Naive thymus-derived CD8-positive, alpha-beta T cell (primary cell): ENCODE data around the gene TRABD2B. TPM values are rescaled to one million over a fixed set of nuclear protein-coding genes. Genes with fewer than 3 reads are reported as not detected.

Experiments used
- ATAC-seq, 2 donors: fragments of 150-1000 bp; cut with Tn5 transposase in 1 of 2; sonication (Bioruptor Pico), chemical (Tn5 transposase) in 1 of 2; 1 replicate in 1 of 2; 2 replicates in 1 of 2; pipeline ENCODE4 v1.10.0; 2021; ENCODE audit warnings: mild to moderate bottlenecking in 2 of 2, moderate library complexity in 2 of 2
- POLR2A ChIA-PET: fragments of 350-600 bp; sonication (Branson Sonifier 250); formaldehyde crosslinking; loops from one replicate; lab custom pipeline; 2021; ENCODE audit warnings: antibody characterized with exemption; lab: Charles Lee
- DNase-seq, 10 donors: peaks; one replicate each; pipeline versions ENCODE4 v3.0.0 to v3.0.0-alpha.2; 2020 to 2022
- H3K27ac Mint-ChIP-seq, 10 donors: one replicate each; pipeline ENCODE4 v1.8.0; 2020 to 2022; ENCODE audit warnings: mild to moderate bottlenecking in 10 of 10, mixed read lengths in 10 of 10, moderate library complexity in 4 of 10, inconsistent platforms in 1 of 10
- H3K27me3 Mint-ChIP-seq, 5 donors: one replicate each; pipeline ENCODE4 v1.8.0; 2021 to 2022; ENCODE audit warnings: mixed read lengths in 5 of 5
- H3K36me3 Mint-ChIP-seq, 3 donors: one replicate each; pipeline ENCODE4 v1.8.0; 2020 to 2022; ENCODE audit warnings: mixed read lengths in 3 of 3, mild to moderate bottlenecking in 2 of 3, inconsistent platforms in 1 of 3
- H3K4me1 Mint-ChIP-seq, 4 donors: one replicate each; pipeline ENCODE4 v1.8.0; 2021 to 2022; ENCODE audit warnings: mixed read lengths in 4 of 4
- H3K4me3 Mint-ChIP-seq, 10 donors: one replicate each; pipeline ENCODE4 v1.8.0; 2020 to 2022; ENCODE audit warnings: mild to moderate bottlenecking in 10 of 10, mixed read lengths in 10 of 10, moderate library complexity in 6 of 10, inconsistent platforms in 1 of 10
- H3K9me3 Mint-ChIP-seq, 9 donors: one replicate each; pipeline ENCODE4 v1.8.0; 2020 to 2022; ENCODE audit warnings: mixed read lengths in 9 of 9, mild to moderate bottlenecking in 3 of 9, inconsistent platforms in 1 of 9, moderate library complexity in 1 of 9
- polyA plus RNA-seq, 3 donors: library from polyadenylated mRNA; unstranded; fragments of 300-500 nt; fragmentation: Illumina TruSeq; gene quantifications; one replicate each; pipeline ENCODE4 v1.2.3, GENCODE V29; 2021
- total RNA-seq, 8 experiments: library from RNA in 2 of 8; stranded (reverse) in 2 of 8; gene quantifications; one replicate each; pipeline ENCODE4 v1.2.3 and lab custom pipeline; 2021 to 2026

TRABD2B gene
- total and polyA plus RNA-seq, 5 experiments from 2014 or later, result not detected

DNA sequence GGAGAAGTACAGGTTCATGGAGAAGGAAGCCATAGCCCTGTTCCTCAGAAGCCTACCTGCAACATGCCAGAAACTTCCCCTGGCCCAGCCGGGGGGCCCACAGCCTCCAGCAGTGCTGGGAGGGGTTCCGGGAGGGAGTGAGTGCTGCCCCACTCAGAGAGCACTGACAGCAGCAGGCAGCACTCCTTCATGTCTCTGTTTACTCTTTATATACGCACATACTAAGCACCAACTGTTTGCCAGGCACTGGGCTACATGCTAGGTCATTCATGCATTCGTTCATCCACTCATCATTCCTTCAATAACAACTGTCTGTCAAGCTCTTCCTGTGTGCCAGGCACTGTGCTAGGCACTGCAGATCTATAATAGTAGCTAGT, 120.6 kb downstream of the TRABD2B start:
- H3K4me1 Mint-ChIP-seq, result no peaks in the 10 kb centered on the region
- peaks cover 0 to 9% (median 3%) of the 10 kb centered on the region in 5 donors for H3K27me3 Mint-ChIP-seq
- DNase-seq, result no peak
- no peak for ATAC-seq
- H3K36me3 Mint-ChIP-seq, result no peaks in the 10 kb centered on the region
- no peak overlapping the region for H3K4me3 Mint-ChIP-seq
- H3K9me3 Mint-ChIP-seq, result no peaks in the 10 kb centered on the region
- POLR2A ChIA-PET, result no interaction called here
- no peak overlapping the region for H3K27ac Mint-ChIP-seq

DNA sequence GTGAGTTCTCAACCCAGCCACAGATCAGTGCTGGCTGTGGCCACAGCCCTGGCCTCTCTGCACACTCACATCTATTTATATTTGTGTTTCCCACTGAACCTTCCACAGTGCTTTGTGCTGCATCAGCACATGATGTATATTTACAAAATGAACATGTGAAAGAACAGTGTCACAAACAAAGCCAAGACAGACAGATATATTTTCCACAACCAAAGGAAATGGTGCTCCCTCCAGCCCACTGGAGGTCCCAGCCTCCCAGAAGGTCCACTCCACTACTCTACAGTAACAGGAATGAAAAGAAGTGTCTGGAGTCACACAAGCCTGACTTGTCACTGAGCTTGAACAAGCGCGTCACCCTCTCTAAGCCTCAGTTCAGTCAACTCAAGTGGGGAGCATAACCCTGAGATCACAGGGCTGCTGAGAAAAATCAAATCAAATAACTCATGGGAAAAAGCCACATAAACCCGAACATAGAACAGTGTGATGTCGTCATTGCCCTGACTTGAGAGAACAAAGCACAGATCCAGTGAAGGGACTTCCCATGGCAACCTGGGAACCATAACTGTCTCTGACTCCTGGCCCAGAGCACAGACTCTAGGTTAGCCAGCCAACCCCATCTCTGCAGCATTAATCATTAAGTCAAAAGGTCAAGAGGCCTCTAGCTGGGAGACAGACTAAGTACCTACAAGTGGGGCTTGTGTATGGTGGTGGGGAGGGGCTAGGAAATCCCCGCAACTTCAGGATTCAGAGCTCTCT, 121.2 kb downstream of the TRABD2B start:
- H3K27me3 Mint-ChIP-seq, result peaks cover 0 to 9% (median 3%) of the 10 kb centered on the region in 5 donors
- H3K4me1 Mint-ChIP-seq, result no peaks in the 10 kb centered on the region
- no peaks in the 10 kb centered on the region for H3K9me3 Mint-ChIP-seq
- H3K4me3 Mint-ChIP-seq, result no peak overlapping the region
- POLR2A ChIA-PET, result no interaction called here
- DNase-seq (no peak), ATAC-seq (no peak)
- no peak overlapping the region for H3K27ac Mint-ChIP-seq
- H3K36me3 Mint-ChIP-seq, result no peaks in the 10 kb centered on the region

DNA sequence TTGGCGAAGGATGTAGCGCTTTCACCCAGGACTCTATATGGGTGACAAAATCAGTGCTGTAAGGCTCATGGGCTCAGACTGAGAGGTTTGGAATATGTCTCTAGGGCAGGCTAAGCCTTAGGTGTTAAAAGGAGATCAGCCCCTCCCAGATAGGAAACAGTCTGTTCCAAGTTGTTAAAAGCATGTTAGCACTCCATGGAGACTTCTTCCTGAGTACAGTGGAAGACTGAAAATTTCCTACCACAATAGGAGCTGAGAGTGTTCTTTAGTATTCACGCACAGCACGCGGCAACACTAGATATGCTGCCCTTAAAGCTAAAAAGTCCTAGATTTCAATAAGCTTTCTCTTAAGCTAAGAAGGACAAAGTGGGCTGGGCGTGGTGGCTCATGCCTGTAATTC, 122.1 kb downstream of the TRABD2B start:
- Mint-ChIP-seq H3K9me3 (no peaks in the 10 kb centered on the region), H3K27ac (no peak overlapping the region), H3K36me3 (no peaks in the 10 kb centered on the region), H3K4me3 (no peak overlapping the region), H3K4me1 (no peaks in the 10 kb centered on the region), H3K27me3 (peaks cover 0 to 9% (median 4%) of the 10 kb centered on the region in 5 donors)
- ATAC-seq (no peak), DNase-seq (no peak)
- POLR2A ChIA-PET, result no interaction called here

DNA sequence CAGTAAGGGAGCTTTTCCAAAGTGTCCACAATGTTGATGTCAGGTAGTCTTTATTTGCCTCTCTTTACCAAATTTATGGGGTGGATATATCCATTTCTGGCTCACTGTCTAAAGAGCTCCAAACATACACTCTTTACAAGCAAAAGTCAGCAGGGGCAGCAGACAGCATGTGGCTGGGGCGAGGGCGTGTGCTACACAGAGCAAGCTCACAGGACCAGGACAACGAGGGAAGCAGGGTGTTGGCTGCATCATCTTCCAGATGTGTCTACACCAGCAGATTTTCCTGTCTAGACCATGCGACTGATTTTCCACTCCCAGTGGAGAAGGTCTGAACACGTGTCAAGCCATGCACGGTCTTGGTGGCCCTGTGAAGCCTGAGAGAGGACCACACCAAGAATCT, 123.8 kb downstream of the TRABD2B start:
- no peaks in the 10 kb centered on the region for H3K36me3 Mint-ChIP-seq
- no peaks in the 10 kb centered on the region for H3K9me3 Mint-ChIP-seq
- no peaks in the 10 kb centered on the region for H3K4me1 Mint-ChIP-seq

GRCh38 chr1:47872886-47873285, 124.3 kb downstream of the TRABD2B start:
- DNase-seq (no peak), ATAC-seq (no peak)
- no peaks in the 10 kb centered on the region for H3K9me3 Mint-ChIP-seq
- H3K27ac Mint-ChIP-seq, result no peak overlapping the region
- H3K36me3 Mint-ChIP-seq, result no peaks in the 10 kb centered on the region
- H3K27me3 Mint-ChIP-seq, result peaks cover 3 to 10% (median 5%) of the 10 kb centered on the region in 5 donors
- no peak overlapping the region for H3K4me3 Mint-ChIP-seq
- no peaks in the 10 kb centered on the region for H3K4me1 Mint-ChIP-seq
- POLR2A ChIA-PET, result no interaction called here

More for the DNA sequence above, 123.8 kb downstream of the TRABD2B start:
- POLR2A ChIA-PET, result no interaction called here
- DNase-seq (no peak), ATAC-seq (no peak)
- Mint-ChIP-seq H3K4me3 (no peak overlapping the region), H3K27ac (no peak overlapping the region), H3K27me3 (peaks cover 0 to 9% (median 5%) of the 10 kb centered on the region in 5 donors)

DNA sequence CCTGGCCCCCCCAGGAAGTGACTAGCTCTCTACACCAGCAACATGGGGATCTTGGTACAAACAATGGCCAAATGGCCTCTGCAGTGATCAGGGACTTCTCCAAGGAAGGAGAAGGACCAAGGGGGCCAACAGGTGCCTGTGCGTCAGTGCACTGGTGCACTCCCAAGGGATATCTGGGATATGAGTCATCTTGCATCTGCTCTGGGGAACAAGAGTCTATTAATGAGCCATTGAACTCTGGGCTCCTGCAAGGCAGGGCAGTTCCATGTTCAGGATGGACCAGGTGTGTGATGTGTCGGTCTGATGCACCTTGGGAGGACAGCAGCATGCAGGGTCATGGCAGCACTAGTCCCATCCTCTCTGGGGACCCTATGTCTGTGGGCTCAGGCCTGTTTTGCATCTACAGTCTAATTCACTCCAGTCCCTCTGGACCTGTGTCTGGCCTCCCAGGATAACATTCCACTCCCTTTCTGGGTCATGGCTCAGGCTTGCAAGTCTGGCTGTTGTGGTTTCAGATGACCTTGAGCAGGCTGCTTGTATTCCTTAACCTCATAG, 125.3 kb downstream of the TRABD2B start:
- Mint-ChIP-seq H3K27me3 (peaks cover 2 to 14% (median 10%) of the 10 kb centered on the region in 5 donors), H3K27ac (no peak overlapping the region), H3K4me3 (no peak overlapping the region), H3K4me1 (no peaks in the 10 kb centered on the region), H3K36me3 (no peaks in the 10 kb centered on the region), H3K9me3 (no peaks in the 10 kb centered on the region)
- POLR2A ChIA-PET, result no interaction called here
- DNase-seq, result no peak
- ATAC-seq, result no peak

- Mint-ChIP-seq H3K9me3 (no peaks in the 10 kb centered on the region), H3K4me1 (no peaks in the 10 kb centered on the region), H3K27ac (no peak overlapping the region), H3K36me3 (no peaks in the 10 kb centered on the region), H3K4me3 (no peak overlapping the region), H3K27me3 (peaks cover 2 to 15% (median 8%) of the 10 kb centered on the region in 5 donors)
- ATAC-seq (no peak), DNase-seq (no peak)
- POLR2A ChIA-PET, result no interaction called here
These were observed 126.1 kb downstream of the TRABD2B start for GRCh38 chr1:47870946-47871676.

DNA sequence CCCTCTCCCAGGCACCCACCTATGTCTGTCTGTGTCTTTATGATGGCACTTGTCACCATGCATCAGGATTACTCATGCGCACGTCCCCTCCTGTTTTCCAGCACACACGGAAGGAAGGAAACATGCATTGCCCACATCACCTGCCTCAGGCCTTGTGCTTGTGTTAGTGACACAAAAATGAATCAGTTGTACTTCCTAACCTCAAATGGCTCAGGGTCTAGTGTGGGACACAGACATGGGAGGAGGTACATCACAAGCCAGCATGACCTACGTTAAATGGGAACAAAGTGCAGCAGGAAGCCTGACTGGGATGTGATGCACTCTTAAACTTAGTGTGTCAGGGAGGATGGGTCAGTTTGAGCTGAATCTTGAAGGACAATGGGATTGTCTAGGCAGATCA, 126.7 kb downstream of the TRABD2B start:
- no peaks in the 10 kb centered on the region for H3K36me3 Mint-ChIP-seq
- H3K4me3 Mint-ChIP-seq, result no peak overlapping the region
- ATAC-seq (no peak), DNase-seq (no peak)
- POLR2A ChIA-PET, result no interaction called here
- H3K9me3 Mint-ChIP-seq, result no peaks in the 10 kb centered on the region
- peaks cover 2 to 15% (median 8%) of the 10 kb centered on the region in 5 donors for H3K27me3 Mint-ChIP-seq
- H3K4me1 Mint-ChIP-seq, result no peaks in the 10 kb centered on the region
- H3K27ac Mint-ChIP-seq, result no peak overlapping the region

GRCh38 chr1:47868348-47868676, 128.9 kb downstream of the TRABD2B start:
- ATAC-seq, result no peak
- H3K27ac Mint-ChIP-seq, result no peak overlapping the region
- H3K36me3 Mint-ChIP-seq, result no peaks in the 10 kb centered on the region
- H3K9me3 Mint-ChIP-seq, result no peaks in the 10 kb centered on the region
- DNase-seq, result no peak
- peaks cover 1 to 15% (median 8%) of the 10 kb centered on the region in 5 donors for H3K27me3 Mint-ChIP-seq
- POLR2A ChIA-PET, result no interaction called here
- no peak overlapping the region for H3K4me3 Mint-ChIP-seq
- no peaks in the 10 kb centered on the region for H3K4me1 Mint-ChIP-seq

DNA sequence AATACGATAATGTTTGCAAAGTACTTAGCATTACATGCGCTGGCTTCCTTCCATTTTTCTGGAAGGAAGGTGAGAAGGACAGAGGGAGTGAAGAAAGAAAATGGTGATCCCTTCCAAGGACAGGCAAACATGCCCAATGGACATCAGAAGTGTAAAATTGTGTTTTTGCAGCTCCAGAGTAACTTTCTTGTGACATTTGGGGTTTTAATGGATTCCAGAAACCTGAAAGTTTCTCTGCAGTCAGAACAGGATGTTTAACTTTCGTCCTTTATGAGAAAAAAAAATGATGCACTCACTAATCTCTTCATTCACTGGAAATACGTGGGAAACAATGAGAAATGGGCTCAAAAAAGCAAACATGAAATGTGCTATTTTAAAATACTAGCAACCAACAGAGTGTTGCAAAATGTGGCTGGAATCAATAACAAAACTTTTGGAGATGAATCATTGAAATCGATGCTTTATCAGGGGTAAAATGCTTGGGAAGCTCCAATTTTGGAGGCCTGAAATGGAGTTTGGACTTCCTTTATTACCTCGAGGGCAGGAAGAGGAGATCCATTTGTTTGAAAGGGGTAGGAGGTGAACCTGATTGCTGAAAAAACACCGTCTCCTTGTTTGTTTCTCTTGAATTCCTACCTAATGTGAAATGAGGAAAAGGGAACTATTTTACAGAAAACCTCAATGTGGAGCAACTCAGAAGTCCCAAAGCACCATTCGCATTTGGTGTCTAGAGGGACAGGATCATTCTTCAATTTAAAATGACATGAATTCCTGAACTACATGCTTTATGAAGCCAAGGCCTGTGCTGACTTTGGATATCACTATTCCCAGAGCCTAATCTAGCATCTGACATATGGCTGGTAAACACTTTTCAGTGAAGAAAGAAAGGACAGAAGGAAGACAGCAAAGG, 129.5 kb downstream of the TRABD2B start:
- Mint-ChIP-seq H3K27me3 (peaks cover 1 to 15% (median 8%) of the 10 kb centered on the region in 5 donors), H3K9me3 (no peaks in the 10 kb centered on the region), H3K36me3 (no peaks in the 10 kb centered on the region), H3K27ac (peak overlapping the region in 1 of 10 donors; percentile 15), H3K4me3 (no peak overlapping the region), H3K4me1 (no peaks in the 10 kb centered on the region)
- POLR2A ChIA-PET, result no interaction called here
- DNase-seq (no peak), ATAC-seq (no peak)

GRCh38 chr1:47866601-47867437, 130.4 kb downstream of the TRABD2B start:
- no peak for DNase-seq
- Mint-ChIP-seq H3K9me3 (no peaks in the 10 kb centered on the region), H3K27ac (peak overlapping the region in 1 of 10 donors; percentile 15), H3K4me3 (no peak overlapping the region), H3K36me3 (no peaks in the 10 kb centered on the region), H3K27me3 (peaks cover 1 to 15% (median 8%) of the 10 kb centered on the region in 5 donors), H3K4me1 (no peaks in the 10 kb centered on the region)
- POLR2A ChIA-PET, result no interaction called here
- no peak for ATAC-seq
